IPS DF 6.9 (cell line): ENCODE measurements around the gene RAD9A.

Experiments
- DNase-seq: peaks from one replicate; pipeline ENCODE4 v3.0.0-alpha.2; 2013; ENCODE audit warnings: low read depth, low spot score
- H3K27ac ChIP-seq: one replicate; pipeline ENCODE4 v1.5.1; 2013; ENCODE audit warnings: low read length, control low read depth
- H3K27me3 ChIP-seq: 2 replicates; pipeline ENCODE4 v1.6.1; 2013; ENCODE audit warnings: mild to moderate bottlenecking, low read length; ENCODE audit not compliant: control insufficient read depth, insufficient read depth
- H3K36me3 ChIP-seq: 2 replicates; pipeline ENCODE4 v1.6.1; 2013; ENCODE audit warnings: low read length; ENCODE audit not compliant: control insufficient read depth, insufficient read depth
- H3K4me1 ChIP-seq: 2 replicates; pipeline ENCODE4 v1.6.1; 2013; ENCODE audit warnings: low read length; ENCODE audit not compliant: control insufficient read depth, insufficient read depth
- H3K4me3 ChIP-seq: 2 replicates; pipeline ENCODE4 v1.5.1; 2013; ENCODE audit warnings: mild to moderate bottlenecking, low read length
- H3K9me3 ChIP-seq: 2 replicates; pipeline ENCODE4 v1.6.1; 2013; ENCODE audit warnings: low read length, inconsistent platforms; ENCODE audit not compliant: control insufficient read depth, insufficient read depth
- WGBS: extraction: QIAGEN DNeasy Blood & Tissue Kit; methylation state at CpG from one replicate; pipeline ENCODE4 v1.1.7; 2013; ENCODE audit warnings: mixed read lengths, missing lambda C conversion rate; ENCODE audit not compliant: insufficient read length, insufficient coverage; 5-methylcytosine and 5-hydroxymethylcytosine counted together

RAD9A gene

DNA sequence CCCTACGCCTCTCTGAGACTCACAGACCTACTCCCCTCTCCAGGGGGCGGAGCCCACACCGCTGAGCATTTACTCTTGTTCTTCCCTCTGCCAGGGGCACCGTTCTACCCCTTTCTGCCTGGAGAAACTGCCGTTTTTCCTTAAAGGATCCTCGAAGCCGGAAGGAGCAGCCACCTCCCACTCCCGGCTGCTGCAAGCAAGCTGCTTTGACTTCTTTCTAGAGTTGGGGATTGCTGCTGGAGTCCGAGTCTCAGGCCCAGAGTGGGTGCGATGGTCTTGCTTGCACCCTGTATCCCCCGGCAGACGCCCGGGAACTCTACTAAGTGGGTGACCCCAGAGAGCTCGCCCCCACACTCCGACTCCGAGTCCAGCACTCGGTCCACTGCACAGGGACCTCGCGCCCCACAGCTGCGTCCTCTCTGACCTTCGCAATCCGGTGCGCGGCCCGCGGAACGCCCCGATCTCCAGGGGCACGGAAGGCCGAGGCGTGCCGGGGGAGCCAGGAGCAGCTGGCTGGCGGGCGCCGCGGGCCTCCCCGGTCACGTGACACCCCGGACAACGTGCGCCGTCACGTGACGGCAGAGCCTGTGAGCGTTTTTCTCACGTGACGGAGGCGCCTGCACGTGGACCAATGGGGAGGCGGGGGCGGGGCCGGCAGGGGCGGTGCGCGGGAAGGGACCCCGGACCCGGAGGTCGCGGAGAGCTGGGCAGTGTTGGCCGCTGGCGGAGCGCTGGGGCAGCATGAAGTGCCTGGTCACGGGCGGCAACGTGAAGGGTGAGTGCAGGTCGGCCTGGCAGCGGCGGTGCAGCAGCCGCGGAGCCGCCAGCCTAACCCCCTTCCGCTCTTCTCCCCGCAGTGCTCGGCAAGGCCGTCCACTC, at the start of gene RAD9A:
Gene RAD9A (plus strand): TSS at position 683 of the 879 bp plus-strand sequence. CDS start 59 bp downstream, at position 742.
- WGBS, result no CpG with 5 or more reads among the region's 75 CpGs
- peak; percentile 92 for DNase-seq
- Histone ChIP-seq H3K4me1 (peaks cover 7% of the 10 kb centered on the region), H3K27ac (no peak within 1 kb of the TSS), H3K9me3 (no peaks in the 10 kb centered on the region), H3K27me3 (no peaks in the 10 kb centered on the region), H3K4me3 (peak within 1 kb of the TSS; percentile 49), H3K36me3 (peaks cover 11% of the 10 kb centered on the region)

DNA sequence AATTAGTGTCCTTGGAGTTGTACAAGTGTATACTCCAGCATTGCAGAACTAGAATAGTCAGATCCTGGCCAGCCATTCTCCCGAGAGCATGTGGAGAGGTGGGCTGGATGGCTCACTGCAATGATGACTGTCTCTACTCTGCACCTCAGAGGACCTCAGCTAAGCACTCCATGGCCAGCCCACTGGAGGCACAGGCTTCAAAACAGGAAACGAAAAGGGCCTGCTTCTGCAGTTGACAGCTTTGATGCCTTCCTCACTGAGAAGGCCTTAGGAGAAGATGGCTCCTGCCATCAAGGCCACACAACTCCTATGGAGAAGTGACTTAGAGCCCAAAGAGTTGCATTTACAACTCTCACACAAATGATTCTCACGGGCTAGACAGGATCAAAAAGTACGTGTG, 47.5 kb upstream of the RAD9A start:
- Histone ChIP-seq H3K4me3 (no peak overlapping the region), H3K9me3 (no peaks in the 10 kb centered on the region), H3K4me1 (no peaks in the 10 kb centered on the region; the same call in 1 of the 2 replicates), H3K36me3 (no peaks in the 10 kb centered on the region), H3K27ac (no peak overlapping the region), H3K27me3 (no peaks in the 10 kb centered on the region)
- WGBS, result no CpG with 5 or more reads among the region's 4 CpGs
- DNase-seq, result no peak

DNA sequence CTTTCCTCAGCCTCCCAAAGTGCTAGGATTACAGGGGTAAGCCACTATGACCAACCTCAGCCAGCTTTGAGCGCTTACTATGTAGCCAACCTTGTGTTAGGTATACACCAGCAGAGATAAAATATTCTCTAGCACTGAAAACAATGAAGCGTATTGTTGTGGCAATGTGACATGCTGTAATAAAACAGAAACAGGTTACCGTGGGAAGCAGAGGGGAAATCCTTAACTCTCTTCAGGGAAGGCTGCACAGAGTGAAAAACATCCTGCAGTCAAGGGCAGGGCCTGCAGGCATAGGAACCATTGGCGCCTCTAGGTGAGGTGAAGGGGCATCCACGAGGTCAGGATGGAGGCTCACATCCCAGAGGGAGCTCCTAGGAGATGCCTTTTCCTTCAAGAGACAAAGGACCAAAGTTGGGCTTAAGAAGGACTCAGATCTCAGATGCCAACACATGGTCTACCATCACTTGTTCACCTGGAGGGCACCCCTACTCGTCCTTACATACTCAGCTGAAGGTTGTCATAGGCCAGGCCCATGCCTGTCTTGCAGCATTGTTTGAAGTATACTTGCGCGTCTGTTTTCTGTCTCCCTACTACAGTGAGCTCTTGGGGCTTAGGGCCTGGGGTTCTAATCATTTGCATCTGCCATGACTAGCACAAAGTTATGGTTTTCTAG, 46.4 kb upstream of the RAD9A start:
- DNase-seq, result no peak
- Histone ChIP-seq H3K4me1 (no peaks in the 10 kb centered on the region; the same call in 1 of the 2 replicates), H3K4me3 (no peak overlapping the region), H3K27me3 (no peaks in the 10 kb centered on the region), H3K27ac (no peak overlapping the region), H3K36me3 (no peaks in the 10 kb centered on the region), H3K9me3 (no peaks in the 10 kb centered on the region)
- no CpG with 5 or more reads among the region's 8 CpGs for WGBS

DNA sequence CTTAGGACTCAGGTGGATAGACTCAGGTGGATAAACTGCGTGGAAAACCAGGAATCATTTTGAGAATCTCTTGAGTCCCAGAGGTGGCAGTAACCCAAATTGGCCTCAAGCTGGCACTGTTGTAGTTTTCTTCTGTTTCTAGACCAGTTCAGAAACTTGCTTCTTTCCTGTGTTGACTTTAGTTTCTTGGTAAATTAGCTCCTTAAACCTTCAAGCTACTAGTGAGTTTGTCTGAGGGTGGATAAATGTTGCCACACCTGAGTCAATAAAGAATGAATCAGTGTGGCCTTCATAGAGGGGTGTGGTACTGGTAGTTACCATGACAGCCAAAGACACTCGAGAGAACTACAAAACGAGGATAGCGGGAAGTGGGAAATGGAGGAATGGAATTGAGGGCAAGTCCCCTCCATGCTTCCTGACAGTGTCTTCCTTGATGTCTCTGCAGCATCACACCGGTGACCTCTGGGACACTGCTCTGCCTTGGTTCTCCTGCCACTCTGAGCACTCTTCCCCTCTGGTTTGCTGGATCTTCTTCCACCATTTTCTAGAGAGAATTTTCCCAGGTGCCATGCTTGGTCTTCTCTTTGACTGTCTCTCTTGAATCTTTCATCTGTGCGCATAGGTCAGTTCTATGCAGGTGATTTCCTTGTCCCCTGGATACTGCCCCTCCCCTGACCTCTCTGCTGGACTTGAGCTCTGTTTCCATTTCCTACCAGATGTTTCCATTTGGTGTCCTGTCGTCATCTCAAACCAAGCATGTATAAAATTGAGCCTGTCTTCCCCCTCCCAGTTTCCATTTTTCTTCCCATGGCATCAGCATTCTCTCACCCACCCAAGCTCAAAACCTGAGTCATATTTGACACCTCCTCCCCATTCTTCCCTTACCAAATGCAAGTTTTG, 45.6 kb upstream of the RAD9A start:
- Histone ChIP-seq H3K4me3 (no peak overlapping the region), H3K27ac (no peak overlapping the region), H3K36me3 (no peaks in the 10 kb centered on the region), H3K27me3 (no peaks in the 10 kb centered on the region), H3K4me1 (no peaks in the 10 kb centered on the region; the same call in 1 of the 2 replicates), H3K9me3 (no peaks in the 10 kb centered on the region)
- no CpG with 5 or more reads among the region's 7 CpGs for WGBS
- no peak for DNase-seq

DNA sequence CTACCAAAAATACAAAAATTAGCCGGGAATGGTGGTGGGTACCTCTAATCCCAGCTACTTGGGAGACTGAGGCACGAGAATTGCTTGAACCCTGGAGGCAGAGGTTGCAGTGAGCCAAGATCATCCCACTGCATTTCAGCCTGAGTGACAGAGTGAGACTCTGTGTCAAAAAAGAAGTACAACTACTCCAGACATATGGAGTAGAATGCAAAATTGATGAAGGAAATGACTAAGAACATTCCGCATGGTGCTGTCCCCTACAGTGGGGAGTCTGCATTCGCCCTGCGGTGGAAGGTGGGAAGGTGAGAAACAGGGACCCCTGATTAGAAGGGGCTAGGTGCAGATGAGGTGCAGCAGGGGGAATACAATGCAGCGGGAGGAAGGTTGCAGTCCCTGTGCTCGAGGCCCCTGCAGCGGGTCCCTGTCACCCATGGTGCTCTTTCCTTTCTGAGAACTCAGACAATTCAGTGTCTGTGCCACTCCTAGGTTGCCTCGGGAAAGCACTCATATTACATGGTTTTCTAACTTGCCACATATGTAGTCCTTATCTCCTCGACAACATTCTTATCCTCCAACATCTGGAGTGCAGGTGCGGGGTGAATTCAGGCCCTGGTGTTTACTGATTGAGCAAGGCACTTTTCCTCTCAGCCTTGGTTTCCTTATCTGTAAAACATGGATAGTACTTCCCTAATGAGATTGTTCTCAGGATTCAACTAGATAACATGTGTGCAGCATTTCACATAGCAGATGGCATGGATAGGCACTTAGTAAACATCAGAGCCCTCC, 43.6 kb upstream of the RAD9A start:
- no peaks in the 10 kb centered on the region for H3K27me3 ChIP-seq
- no peak for DNase-seq
- H3K36me3 ChIP-seq, result no peaks in the 10 kb centered on the region
- H3K9me3 ChIP-seq, result no peaks in the 10 kb centered on the region
- no peak overlapping the region for H3K27ac ChIP-seq
- no peak overlapping the region for H3K4me3 ChIP-seq
- no CpG with 5 or more reads among the region's 11 CpGs for WGBS
- peaks cover 4% of the 10 kb centered on the region; the same call in 1 of the 2 replicates for H3K4me1 ChIP-seq

DNA sequence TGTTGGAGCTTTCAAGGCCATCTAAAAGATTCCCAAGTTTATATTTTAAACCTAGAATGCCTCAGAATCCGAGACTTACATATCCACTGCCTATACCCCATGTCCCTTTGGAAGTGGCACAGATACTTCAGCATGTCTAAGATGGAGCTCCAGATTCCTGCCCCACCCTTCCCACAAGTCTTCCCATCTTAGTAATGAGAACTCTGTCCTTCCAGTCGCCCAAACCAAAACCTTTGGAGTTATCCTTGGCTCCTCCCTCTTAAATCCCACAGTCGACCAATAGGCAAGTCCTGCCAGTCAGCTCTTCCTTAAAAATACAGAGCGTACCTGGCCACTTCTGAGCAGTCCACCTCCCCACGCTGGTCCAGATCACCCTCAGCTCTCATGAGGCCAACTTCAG, 42.8 kb upstream of the RAD9A start:
- no CpG with 5 or more reads among the region's 5 CpGs for WGBS
- Histone ChIP-seq H3K4me3 (no peak overlapping the region), H3K9me3 (no peaks in the 10 kb centered on the region), H3K36me3 (no peaks in the 10 kb centered on the region), H3K27me3 (no peaks in the 10 kb centered on the region), H3K4me1 (peaks cover 4% of the 10 kb centered on the region; the same call in 1 of the 2 replicates), H3K27ac (no peak overlapping the region)
- no peak for DNase-seq

DNA sequence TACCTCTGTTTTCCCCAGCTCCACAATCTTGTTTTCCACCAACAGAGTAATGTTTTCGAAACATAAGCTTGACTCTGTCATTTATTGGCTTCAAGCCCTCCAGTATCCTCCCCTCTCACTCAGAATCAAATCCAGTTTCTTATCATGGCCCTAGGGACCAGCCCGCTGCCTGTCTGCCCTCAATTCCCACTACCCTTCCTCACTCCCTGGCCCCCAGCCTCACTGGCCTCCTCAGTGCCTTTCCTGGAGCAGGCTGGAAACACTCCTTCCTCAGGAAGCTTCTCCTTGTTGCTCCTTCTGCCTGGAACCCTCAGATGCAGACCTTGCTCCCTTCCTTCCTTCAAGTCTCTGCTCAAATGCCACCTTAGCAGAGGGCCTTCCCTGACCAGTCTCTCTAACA, 42.3 kb upstream of the RAD9A start:
- no peaks in the 10 kb centered on the region for H3K36me3 ChIP-seq
- no peak for DNase-seq
- no peak overlapping the region for H3K4me3 ChIP-seq
- no peaks in the 10 kb centered on the region for H3K27me3 ChIP-seq
- H3K27ac ChIP-seq, result no peak overlapping the region
- no CpG with 5 or more reads among the region's 2 CpGs for WGBS
- no peaks in the 10 kb centered on the region for H3K9me3 ChIP-seq
- peaks cover 4% of the 10 kb centered on the region; the same call in 1 of the 2 replicates for H3K4me1 ChIP-seq

DNA sequence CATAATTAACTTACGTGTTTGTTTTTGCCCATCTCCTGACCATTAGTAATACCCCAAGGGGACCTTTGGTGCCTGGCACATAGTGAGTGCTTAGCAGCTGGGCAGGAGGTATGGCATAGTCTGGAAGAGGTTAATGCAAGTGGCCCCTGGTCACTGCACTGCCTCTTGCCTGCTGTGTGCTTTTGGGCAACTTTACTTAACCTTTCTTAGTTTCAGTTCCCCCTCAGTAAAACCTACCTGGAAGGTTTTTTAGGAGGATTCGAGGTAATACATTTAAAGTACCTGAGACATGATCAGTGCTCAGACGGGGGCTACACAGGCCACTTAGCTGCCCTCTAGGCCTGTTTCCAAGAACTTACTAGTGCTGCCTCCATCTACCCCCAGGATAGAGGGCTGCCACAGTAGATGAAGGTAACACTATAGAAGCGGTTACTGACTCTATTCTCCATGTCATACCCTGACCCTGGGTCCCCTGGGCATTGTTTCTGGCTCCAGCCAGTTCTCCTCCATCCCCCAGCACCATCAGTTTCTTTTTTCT, 41.8 kb upstream of the RAD9A start:
- no peak for DNase-seq
- Histone ChIP-seq H3K4me3 (no peak overlapping the region), H3K9me3 (no peaks in the 10 kb centered on the region), H3K36me3 (no peaks in the 10 kb centered on the region), H3K27me3 (no peaks in the 10 kb centered on the region), H3K4me1 (peaks cover 4% of the 10 kb centered on the region; the same call in 1 of the 2 replicates), H3K27ac (no peak overlapping the region)
- no CpG with 5 or more reads among the region's 4 CpGs for WGBS

DNA sequence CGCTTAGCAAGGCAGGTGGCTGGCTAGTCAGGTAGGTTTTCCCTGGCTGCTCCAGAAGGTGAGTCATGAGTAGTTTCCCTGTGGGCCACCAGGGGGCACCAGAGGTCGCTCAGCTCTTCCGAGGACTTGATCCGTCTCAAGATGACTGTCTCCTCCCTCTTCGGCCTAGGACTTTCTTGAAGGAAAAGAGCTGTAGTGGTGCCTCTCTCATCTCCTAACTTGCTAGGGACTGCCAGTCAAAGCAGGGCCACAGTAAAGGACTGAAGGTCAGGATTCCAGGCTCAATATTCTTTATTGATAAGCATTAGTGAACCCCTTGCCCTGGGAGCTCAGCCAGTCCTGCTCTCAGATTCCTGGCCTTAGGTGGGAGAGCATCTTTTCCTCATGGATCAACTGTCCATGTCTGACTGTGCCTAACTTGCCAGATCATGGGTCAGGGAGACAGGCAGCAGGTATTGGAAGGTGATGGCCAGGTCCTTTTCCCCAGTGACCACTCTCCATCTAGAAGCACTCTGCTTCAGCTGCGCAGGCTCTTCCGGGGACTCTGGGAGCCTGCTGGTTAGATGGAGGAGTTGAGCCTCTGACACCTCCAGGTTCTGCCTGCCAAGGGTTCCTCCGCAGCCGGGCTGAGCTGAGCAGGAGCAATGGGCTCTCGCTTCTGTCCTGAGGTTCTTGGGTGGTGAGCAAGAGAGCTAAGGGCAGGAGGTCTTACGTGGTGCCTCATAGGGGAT, 40.3 kb upstream of the RAD9A start:
- peaks cover 4% of the 10 kb centered on the region; the same call in 1 of the 2 replicates for H3K4me1 ChIP-seq
- no CpG with 5 or more reads among the region's 11 CpGs for WGBS
- H3K27me3 ChIP-seq, result no peaks in the 10 kb centered on the region
- DNase-seq, result no peak
- no peak overlapping the region for H3K4me3 ChIP-seq
- no peaks in the 10 kb centered on the region for H3K9me3 ChIP-seq
- no peaks in the 10 kb centered on the region for H3K36me3 ChIP-seq
- no peak overlapping the region for H3K27ac ChIP-seq
